GM18520 (cell line): ENCODE data around the gene CFDP1.
A peak's percentile ranks its signal among the peaks of the same experiment; 100 is the strongest.
"Not testable (repeated sequence)": the region's sequence is repeated elsewhere in the genome, so short reads cannot be mapped to it uniquely, and the experiment has no call there.

Source experiments
- ATAC-seq: cut with Tn5 transposase; IDR thresholded peaks from one replicate; pipeline ENCODE4 v1.9.1; 2021; ENCODE audit not compliant: unreplicated experiment

CFDP1 gene

GRCh38 chr16:75432828-75433731, at the start of gene CFDP1:
TSS of gene CFDP1 (minus strand) at chr16:75433503. CDS start at chr16:75433352, 151 bp downstream.
- peak; percentile 93 for ATAC-seq

DNA sequence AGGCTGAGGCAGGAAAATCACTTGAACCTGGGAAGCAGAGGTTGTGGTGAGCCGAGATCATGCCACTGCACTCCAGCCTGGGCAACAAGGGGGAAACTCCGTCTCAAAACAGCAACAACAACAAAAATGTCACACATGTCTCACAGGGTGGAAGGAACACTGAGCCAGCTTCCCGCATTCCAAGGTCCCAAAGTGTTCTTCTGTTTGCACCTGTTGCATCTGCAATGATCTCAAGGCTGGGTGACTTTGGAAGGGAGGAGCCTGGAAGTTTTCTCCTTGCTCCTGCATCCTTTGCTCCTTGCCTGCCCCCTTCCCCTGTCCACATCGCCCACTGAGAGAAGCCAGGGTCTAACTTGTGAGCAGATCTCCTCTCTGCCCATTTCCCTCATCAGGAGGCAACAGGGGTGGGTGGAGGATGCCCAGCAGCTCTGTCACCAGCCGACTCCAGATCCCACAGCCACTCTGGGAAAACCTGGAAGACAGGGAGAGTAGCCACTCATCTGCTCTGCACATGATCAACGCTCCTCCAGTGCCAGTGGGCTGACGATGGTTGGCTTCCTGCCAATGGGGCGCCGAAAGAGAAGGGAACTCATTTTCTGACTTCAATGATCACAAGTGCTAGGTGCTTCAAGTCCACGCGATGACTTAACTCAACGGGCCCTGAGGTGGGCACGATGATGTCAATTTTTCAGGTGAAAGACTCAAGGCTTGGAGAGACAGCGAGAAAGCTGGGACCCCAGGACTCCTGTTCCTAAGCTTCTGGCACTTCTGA, 49.3 kb upstream of the CFDP1 start:
- ATAC-seq: no peak

- ATAC-seq: no peak
Observed at GRCh38 chr16:75481475-75481874, 48.2 kb upstream of the CFDP1 start.

DNA sequence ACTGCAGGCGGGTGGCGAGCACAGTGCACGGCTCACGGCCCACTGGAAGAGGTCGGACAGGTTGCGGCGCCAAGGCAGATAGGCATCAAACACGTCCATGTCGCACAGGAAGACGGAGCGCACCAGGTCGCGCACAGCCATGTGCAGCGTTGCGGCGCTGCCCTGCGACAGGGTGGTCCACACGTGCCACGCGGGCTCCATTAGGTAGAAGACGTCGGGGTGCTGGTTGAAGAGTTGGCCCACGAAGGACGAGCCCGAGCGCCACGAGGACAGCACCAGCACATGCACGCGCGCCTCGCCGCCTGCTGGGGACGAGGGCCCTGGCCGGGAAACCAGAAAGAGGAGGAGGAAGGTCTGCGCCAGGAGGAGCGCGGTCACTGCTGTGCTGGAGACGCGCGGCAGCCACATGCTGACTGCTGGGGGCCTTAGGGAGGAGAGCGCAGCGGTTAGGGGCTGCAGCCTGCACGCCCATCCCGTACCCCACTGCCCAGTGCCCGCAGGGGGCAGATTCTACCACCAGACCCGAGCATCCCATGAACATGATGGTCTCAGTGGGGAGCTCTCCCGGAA, 46.2 kb upstream of the CFDP1 start:
- no peak for ATAC-seq

- ATAC-seq: no peak
Observed at GRCh38 chr16:75478480-75479345, 45.4 kb upstream of the CFDP1 start.

GRCh38 chr16:75477680-75478473, 44.6 kb upstream of the CFDP1 start:
- ATAC-seq: no peak

DNA sequence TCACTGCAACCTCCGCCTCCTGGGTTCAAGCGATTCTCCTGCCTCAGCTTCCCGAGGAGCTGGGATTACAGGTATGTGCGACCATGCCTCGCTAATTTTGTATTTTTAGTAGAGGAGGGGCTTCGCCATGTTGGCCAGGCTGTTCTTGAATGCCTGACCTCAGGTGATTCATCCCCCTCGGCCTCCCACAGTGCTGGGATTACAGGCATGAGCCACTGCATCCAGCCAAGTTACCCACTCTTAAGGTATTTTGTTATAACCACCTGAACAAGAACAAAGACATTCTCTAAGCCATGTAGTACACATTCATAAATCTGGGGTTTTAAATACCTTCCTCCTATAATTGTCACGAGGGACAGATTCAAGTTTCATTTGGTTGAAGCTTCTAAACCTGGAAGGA, 43.5 kb upstream of the CFDP1 start:
- no peak for ATAC-seq

GRCh38 chr16:75475420-75475847, 42.1 kb upstream of the CFDP1 start:
- no peak for ATAC-seq

DNA sequence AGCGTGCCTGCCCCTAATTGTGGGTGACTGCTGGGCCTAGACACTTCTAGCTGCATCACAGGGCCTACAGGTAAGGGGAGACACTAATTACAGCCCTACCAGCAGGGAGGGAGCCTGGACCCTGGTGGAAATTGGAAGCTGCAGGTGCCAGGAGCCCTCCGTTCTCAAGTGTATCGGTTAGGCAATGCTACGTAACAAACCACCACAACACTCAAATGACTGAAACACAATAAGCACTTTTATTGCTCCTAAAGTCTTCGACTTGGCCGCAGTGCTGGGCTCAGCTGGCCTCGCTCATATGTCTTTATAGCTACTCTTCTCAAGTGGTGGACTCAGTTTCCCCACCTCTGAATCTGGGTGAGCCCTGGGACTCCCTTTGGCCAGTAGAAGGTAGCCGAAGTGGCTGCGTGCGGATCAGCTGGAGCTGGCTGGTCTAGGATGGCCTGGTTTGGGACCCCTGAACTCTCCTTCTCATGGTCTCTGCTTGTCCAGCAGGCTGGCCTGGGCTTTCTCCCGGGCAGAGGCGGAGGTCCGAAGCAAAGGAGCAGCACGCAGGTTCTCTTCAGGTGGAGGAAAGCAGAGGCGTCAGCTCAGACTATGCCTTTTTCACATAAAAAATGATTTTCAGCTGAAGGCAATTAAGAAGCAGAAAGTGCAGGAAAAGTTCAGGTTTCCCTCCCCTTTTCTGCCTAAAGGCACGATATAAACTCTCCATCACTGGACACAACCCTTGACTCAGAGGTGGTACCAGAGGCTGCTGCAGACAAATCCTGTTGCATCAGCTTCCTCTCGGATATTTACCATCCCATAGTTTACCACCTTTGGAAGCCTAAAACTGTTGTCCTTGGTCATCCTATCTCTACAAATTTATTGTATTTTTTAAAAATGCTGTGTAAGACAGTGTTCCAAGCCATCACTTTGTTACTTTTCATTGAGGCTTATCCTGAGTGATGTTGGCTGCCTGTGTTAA, 39.9 kb upstream of the CFDP1 start:
- ATAC-seq: no peak

DNA sequence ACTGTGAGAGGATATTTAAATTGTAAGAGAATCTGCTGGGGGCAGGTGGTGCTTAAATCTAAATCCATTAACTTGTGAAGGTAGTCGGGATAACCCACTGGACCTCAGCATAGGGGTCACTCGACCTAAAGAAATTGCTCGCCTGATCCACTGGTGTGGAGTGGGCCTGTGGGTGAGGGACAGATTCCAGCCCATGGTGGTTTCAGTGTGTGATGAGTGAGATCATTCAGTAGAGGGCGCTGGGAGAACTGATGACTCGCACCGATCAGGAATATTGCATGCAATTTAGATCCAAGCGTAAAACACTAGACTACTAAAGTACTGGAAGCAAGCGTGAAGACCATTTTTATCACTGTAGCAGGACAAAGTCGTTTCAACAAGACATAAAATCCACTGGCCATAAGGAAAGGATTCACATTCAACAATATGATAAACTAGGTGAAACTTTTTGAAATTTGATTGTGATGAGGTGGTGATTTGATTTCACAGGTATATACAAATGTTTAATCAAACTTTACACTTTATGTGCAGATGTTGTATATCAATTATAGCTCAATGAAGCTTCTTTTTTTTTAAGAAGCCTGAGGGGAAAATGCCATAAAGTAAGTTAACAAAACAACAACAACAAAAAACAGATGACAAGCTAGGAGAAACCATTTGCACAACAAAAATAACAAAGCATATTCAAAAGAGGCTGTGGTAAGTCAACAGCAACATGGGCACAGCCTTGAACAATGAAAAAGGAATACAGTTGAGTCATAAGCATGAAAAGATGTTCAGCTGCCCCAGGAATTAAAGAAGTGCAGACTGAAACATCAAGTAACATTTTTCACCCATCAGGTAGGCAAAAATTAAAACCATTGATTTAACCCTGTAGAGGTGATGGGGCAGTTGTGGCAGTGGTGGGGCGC, 38.7 kb upstream of the CFDP1 start:
- ATAC-seq: peak; percentile 65

DNA sequence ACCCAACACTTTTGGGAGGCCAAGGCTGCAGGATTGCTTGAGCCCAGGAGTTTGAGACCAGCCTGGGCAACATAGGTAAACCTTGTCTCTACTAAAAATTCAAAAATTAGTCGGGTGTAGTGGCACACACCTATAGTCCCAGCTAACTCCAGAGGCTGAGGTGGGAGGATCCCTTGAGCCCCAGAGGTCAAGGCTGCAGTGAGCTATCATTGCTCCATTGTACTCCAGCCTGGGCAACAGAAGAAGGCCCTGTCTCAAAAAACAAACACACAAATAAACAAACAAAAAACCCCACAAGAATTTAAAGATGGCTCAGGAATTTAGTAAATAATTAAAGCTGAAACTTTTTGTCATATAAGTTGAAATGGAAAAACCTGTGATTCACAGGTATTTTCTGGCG, 33.5 kb upstream of the CFDP1 start:
- ATAC-seq: no peak

DNA sequence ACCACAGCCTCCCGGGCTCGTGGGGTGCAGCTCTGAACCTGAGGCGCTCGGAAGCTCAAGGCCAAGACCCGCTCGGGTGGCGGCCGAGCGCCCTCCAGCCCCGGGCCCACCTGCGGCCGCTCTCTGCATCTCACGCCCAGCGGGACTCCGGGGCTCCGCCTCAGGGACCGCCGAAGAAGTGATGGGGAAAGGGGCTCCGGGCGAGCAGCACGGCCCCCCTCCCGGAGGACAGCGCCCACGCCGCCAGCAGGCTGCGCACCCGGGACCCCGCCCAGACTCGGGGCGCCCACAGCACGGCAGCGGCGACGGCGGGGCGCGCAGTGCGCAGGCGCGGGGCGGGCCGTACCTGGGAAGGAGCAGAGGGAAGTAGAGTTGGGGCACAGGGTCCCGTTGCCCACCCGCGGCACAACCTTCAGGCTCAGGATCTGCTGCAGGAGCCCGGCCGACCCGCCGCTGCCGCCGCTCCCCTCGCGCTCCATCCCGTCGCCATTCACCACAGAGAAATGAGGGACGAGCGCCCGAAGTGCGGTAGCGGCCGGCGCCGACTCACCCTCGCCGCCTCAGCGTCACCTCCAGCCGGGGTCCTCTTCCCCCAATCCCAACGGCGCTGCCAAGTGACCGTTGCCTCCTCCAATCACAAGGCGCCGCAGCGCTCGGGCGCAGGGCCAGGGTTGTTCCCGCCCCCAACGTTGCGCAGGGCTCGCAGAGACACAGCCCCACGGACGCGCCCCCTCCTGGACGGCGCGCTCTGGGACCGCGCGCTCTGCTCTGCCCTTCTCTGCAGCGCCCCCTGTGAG, 31.0 kb upstream of the CFDP1 start, which contains the start of gene TMEM170A:
Gene TMEM170A, minus strand, starts transcription at position 568 of the 797 bp plus-strand sequence. Its CDS starts 89 bp downstream, at position 479.
- peak; percentile 84 for ATAC-seq

GRCh38 chr16:75463389-75464121, 30.3 kb upstream of the CFDP1 start:
- not testable (repeated sequence) for ATAC-seq

DNA sequence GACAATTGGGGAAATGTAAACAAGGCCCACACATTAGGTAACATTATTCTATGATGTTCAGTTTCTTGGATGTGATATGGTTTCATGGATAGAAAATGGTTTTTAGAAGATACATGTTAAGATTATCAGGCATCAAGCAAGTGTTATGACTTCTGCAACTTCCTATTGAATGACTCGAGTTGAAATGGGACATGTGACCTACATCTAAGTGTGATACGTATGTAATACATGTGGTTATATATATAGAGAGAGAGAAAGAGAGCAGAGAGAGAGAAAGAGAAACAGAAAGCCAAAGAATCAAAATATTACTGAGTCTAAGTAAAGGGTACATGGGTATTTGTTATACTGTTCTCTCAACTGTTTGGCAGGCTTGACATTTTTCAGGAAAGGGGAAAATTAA, 29.5 kb upstream of the CFDP1 start:
- peak; percentile 35 for ATAC-seq

DNA sequence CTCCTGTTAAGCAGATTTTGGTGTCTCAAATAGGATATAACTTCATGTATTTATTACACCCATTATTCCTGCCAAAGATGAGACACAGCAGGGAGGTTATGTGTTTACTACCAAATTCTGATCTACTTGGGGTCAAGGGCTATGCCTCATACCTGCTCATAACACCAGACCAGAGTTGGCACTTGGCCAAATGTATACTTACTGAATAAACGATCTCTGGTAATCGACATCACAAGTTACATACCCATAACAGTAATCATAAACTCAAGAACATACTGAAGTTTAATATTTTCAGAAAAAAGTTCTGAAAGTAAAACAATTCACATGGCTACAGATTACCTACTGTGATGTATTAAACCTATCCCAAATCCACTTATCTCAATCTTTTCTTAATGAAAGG, 28.3 kb upstream of the CFDP1 start:
- no peak for ATAC-seq

DNA sequence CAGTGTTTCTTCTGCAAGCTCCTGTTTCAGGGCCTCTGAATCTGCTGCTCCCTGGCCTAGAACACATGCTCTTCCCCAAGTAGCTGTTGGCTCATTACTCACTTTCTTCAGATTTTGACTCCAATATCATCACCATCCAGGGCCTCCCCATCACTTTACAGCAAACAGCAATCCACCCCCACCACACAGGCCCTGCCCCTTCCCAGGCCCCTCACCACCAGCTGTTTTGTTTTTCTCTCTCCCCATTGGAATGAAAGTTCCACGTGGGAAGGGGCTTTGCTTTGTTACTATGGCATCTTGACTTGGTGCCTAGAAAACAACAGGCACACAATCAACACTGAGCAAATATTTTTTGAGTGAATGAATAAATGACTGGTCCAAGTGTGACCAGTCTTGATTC, 27.1 kb upstream of the CFDP1 start:
- ATAC-seq: no peak
